Measurements from ENCODE around the gene PTK6.

GRCh38 chr20:63481503-63481902 lies 55.7 kb downstream of the PTK6 start:
- no peak for TF ChIP-seq CTCF (IDR thresholded peaks at IDR 0.05 in 2 of 3, conservative IDR thresholded peaks at IDR 0.05 in 1 of 3; ENCODE audit: borderline replicate concordance in 1 of 3, insufficient read depth in 1 of 3, low read depth in 2 of 3, low read length in 2 of 3)
- TF ChIP-seq ZNF274 (IDR thresholded peaks at IDR 0.05; ENCODE audit: low read depth, low read length), result no peak
- TF ChIP-seq POLR2A (IDR thresholded peaks at IDR 0.05; ENCODE audit: borderline replicate concordance, extremely low read depth, insufficient read depth, insufficient read length), result no peak
- no peak for TF ChIP-seq TCF7L2 (IDR thresholded peaks at IDR 0.05; ENCODE audit: borderline replicate concordance, extremely low read depth, insufficient read depth, insufficient read length)
- no peak for TF ChIP-seq CBX3 (IDR thresholded peaks at IDR 0.05; ENCODE audit: low read depth)
- TF ChIP-seq POLR2AphosphoS5 (IDR thresholded peaks at IDR 0.05; ENCODE audit: low read depth, low read length), result no peak
- TF ChIP-seq YY1 (IDR thresholded peaks at IDR 0.05; ENCODE audit: extremely low read depth, insufficient replicate concordance, low read depth, low read length), result no peak
- no peak for TF ChIP-seq MAX (IDR thresholded peaks at IDR 0.05)

All from HCT116 (cell line).